ENCODE measurements around the gene SLC22A6.

GRCh38 chr11:62974848-62975522 lies 9.8 kb downstream of the SLC22A6 start:
- TF ChIP-seq JUNB (IDR thresholded peaks at IDR 0.05; ENCODE audit: unreplicated experiment) (no peak), REST (IDR thresholded peaks at IDR 0.05; ENCODE audit: unreplicated experiment) (no peak), POLR2AphosphoS5 (IDR thresholded peaks at IDR 0.05; ENCODE audit: low read depth) (no peak), ZNF114 (CRISPR knock-in tag; IDR thresholded peaks at IDR 0.05) (no peak), EZH2phosphoT487 (IDR thresholded peaks at IDR 0.05; ENCODE audit: unreplicated experiment) (no peak), EZH2 (IDR thresholded peaks at IDR 0.05; ENCODE audit: low read depth, unreplicated experiment) (no peak), ETS1 (IDR thresholded peaks at IDR 0.05) (no peak)
- TF ChIP-seq, protein P1, sequence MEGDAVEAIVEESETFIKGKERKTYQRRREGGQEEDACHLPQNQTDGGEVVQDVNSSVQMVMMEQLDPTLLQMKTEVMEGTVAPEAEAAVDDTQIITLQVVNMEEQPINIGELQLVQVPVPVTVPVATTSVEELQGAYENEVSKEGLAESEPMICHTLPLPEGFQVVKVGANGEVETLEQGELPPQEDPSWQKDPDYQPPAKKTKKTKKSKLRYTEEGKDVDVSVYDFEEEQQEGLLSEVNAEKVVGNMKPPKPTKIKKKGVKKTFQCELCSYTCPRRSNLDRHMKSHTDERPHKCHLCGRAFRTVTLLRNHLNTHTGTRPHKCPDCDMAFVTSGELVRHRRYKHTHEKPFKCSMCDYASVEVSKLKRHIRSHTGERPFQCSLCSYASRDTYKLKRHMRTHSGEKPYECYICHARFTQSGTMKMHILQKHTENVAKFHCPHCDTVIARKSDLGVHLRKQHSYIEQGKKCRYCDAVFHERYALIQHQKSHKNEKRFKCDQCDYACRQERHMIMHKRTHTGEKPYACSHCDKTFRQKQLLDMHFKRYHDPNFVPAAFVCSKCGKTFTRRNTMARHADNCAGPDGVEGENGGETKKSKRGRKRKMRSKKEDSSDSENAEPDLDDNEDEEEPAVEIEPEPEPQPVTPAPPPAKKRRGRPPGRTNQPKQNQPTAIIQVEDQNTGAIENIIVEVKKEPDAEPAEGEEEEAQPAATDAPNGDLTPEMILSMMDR (conservative IDR thresholded peaks at IDR 0.05; ENCODE audit: low read depth in 2 of 2), result peak; percentile 64 to 81

All from GM23338 (cell line).